Glutamatergic neuron (in vitro differentiated cells): ENCODE measurements around the gene ABCA3. TPM values are rescaled to one million over a fixed set of nuclear protein-coding genes. Genes with fewer than 3 reads are reported as not detected.

ENCODE experiments used
- DNase-seq: peaks from one replicate; pipeline ENCODE4 v3.0.0; 2022
- H3K27ac Mint-ChIP-seq: one replicate; pipeline ENCODE4 v1.8.0; 2020; ENCODE audit warnings: mild to moderate bottlenecking, mixed read lengths, inconsistent platforms; ENCODE audit not compliant: unreplicated experiment
- H3K27me3 Mint-ChIP-seq: one replicate; pipeline ENCODE4 v1.8.0; 2020; ENCODE audit warnings: mild to moderate bottlenecking, moderate library complexity, mixed read lengths, inconsistent platforms; ENCODE audit not compliant: unreplicated experiment
- H3K36me3 Mint-ChIP-seq: one replicate; pipeline ENCODE4 v1.8.0; 2020; ENCODE audit warnings: mild to moderate bottlenecking, mixed read lengths, inconsistent platforms; ENCODE audit not compliant: unreplicated experiment
- H3K4me1 Mint-ChIP-seq: one replicate; pipeline ENCODE4 v1.8.0; 2020; ENCODE audit warnings: mild to moderate bottlenecking, low read depth, mixed read lengths, inconsistent platforms; ENCODE audit not compliant: unreplicated experiment
- H3K4me3 Mint-ChIP-seq: one replicate; pipeline ENCODE4 v1.8.0; 2020; ENCODE audit warnings: mild to moderate bottlenecking, mixed read lengths, inconsistent platforms; ENCODE audit not compliant: unreplicated experiment
- H3K9me3 Mint-ChIP-seq: one replicate; pipeline ENCODE4 v1.8.0; 2020; ENCODE audit warnings: mild to moderate bottlenecking, moderate library complexity, mixed read lengths, inconsistent platforms; ENCODE audit not compliant: unreplicated experiment
- total RNA-seq: library from RNA; stranded (reverse); fragmentation: NEBNext Ultra II Directional; extraction: Animal tissue kit (Norgen Biotek cat#: 25700); gene quantifications from one replicate; pipeline ENCODE4 v1.2.1, GENCODE V29; 2021; ENCODE audit not compliant: unreplicated experiment
- TF ChIP-seq, protein P1 (sequence below): fragments of 200-600 bp; sonication (generic); IDR thresholded peaks from one replicate; pipeline ENCODE4 v1.5.0; 2021; ENCODE audit not compliant: partially characterized antibody, unreplicated experiment

ABCA3 gene
- total RNA-seq, 1 donor from 2014 or later: 110 TPM

DNA sequence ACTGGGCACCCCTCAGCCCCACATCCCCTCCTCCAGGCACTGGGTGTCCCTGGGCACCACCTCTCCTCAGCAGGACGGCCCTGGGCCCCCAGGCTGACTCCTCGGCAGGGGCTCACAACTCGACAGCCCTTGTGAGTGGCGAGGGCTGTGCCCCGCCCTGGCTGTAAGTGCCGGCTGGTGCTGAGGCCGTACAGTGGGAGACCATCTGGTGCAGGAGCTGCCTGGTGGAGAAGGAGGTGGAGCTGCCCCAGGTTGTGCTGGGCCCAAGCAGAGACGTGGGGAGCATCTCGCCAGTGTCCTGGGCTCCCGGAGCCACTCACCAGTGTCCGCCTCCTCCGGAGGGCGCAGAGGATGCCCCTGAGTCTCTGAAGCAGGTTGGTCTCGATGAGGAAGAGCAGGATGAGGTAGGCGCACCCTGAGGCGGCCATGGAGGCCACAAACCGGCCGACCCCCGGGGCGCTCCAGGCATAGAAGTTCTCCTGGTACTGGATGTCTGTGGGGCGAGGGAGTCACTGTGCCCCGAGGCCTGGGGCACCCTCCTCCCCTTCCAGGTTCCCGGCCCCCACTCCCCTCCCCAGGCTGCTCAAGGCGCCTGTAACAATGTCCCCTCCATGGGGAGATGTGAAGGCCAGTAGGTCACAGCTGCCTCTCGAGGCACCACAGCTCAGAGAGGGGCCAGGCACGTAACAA, 57.5 kb downstream of the ABCA3 start:
- H3K36me3 Mint-ChIP-seq: peaks cover 5% of the 10 kb centered on the region
- H3K27ac Mint-ChIP-seq: no peak overlapping the region
- TF ChIP-seq, protein P1, sequence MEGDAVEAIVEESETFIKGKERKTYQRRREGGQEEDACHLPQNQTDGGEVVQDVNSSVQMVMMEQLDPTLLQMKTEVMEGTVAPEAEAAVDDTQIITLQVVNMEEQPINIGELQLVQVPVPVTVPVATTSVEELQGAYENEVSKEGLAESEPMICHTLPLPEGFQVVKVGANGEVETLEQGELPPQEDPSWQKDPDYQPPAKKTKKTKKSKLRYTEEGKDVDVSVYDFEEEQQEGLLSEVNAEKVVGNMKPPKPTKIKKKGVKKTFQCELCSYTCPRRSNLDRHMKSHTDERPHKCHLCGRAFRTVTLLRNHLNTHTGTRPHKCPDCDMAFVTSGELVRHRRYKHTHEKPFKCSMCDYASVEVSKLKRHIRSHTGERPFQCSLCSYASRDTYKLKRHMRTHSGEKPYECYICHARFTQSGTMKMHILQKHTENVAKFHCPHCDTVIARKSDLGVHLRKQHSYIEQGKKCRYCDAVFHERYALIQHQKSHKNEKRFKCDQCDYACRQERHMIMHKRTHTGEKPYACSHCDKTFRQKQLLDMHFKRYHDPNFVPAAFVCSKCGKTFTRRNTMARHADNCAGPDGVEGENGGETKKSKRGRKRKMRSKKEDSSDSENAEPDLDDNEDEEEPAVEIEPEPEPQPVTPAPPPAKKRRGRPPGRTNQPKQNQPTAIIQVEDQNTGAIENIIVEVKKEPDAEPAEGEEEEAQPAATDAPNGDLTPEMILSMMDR: no peak
- H3K4me3 Mint-ChIP-seq: no peak overlapping the region
- H3K9me3 Mint-ChIP-seq: peaks cover 13% of the 10 kb centered on the region
- peak; percentile 44 for DNase-seq
- H3K4me1 Mint-ChIP-seq: peaks cover 18% of the 10 kb centered on the region
- H3K27me3 Mint-ChIP-seq: peaks cover 8% of the 10 kb centered on the region

DNA sequence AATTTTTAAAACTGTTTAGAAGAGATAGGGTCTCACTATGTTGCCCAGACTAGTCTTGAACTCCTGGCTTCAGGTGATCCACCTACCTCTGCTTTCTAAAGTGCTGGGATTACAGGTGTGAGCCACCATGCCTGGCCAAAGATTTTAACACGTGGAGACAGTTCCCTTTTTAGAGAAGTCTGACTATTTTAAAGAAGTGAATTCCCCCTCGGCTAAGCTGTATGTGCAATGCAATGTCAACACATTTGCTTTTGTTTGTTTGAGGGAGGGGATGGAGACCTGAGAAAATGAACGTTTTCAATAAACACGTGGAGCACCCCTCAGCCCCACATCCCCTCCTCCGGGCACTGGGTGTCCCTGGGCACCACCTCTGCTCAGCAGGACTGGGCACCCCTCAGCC, 58.3 kb downstream of the ABCA3 start:
- Mint-ChIP-seq H3K9me3 (peaks cover 11% of the 10 kb centered on the region), H3K27ac (no peak overlapping the region), H3K4me1 (peaks cover 18% of the 10 kb centered on the region), H3K4me3 (no peak overlapping the region), H3K27me3 (peaks cover 8% of the 10 kb centered on the region), H3K36me3 (peaks cover 5% of the 10 kb centered on the region)
- no peak for DNase-seq
- TF ChIP-seq, protein P1: no peak

DNA sequence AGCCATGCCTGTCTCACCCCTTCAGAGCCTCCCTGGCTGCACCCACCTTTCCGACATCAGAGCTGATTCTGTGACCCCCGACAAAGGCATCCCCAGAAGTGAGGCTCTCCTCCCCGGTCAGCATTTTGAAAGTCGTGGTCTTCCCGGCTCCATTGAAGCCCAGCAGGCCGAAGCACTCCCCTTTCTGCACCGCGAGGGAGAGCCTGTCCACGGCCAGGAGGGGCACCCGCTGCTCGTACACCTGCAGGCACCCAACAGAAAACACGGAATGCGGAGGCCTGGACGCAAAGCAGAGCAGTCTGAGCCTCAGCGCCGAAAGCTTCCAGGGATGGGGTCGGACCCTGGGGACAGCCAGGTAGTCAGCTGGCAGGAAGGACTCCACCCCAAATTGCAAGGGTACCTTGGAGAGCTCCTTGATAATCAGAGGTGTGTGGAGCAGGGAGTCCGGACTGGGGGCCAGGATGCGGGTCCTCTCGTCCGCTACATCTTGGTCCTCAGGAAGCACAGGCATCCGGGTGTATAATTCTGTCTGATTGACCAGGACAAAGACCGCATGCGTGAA, 59.5 kb downstream of the ABCA3 start:
- Mint-ChIP-seq H3K36me3 (peaks cover 5% of the 10 kb centered on the region), H3K27ac (no peak overlapping the region), H3K4me3 (no peak overlapping the region), H3K27me3 (peaks cover 8% of the 10 kb centered on the region), H3K4me1 (peaks cover 18% of the 10 kb centered on the region), H3K9me3 (peaks cover 12% of the 10 kb centered on the region)
- TF ChIP-seq, protein P1: no peak
- no peak for DNase-seq

DNA sequence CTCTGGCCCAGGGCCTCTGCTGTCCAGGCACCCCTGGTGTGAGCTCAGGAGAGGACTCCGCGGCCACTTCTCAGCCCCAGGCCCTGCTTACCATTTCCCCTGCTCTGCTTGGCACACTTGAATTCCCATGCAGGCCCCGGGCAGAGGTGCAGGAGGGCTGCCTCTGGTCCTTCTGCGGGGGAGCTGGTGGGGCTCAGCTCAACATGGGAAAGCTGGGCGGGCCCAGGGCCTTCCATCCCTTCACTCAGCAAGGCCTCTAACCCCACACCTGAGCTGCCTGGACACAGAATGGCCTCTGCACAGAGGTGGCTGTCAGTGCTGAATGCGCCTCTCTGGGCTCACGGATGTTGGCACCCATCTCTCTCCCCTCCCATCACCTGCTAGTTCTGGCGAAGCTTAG, 60.1 kb downstream of the ABCA3 start:
- DNase-seq: no peak
- Mint-ChIP-seq H3K9me3 (peaks cover 12% of the 10 kb centered on the region), H3K27me3 (peaks cover 8% of the 10 kb centered on the region), H3K4me1 (peaks cover 18% of the 10 kb centered on the region), H3K27ac (no peak overlapping the region), H3K36me3 (peaks cover 5% of the 10 kb centered on the region), H3K4me3 (peak overlapping the region; percentile 30)
- TF ChIP-seq, protein P1: no peak
